Colon (tissue), 2 donors: ENCODE measurements around the gene LMLN.
"Not testable (repeated sequence)": the region's sequence is repeated elsewhere in the genome, so short reads cannot be mapped to it uniquely, and the experiment has no call there.

Source experiments
- FAIRE-seq: peaks from 2 replicates; lab custom pipeline; 2012; peaks lifted over from hg19 to GRCh38; lab: Jason Lieb, UNC
- donor health status: control.
- donor health status: control.

Gene LMLN

GRCh38 chr3:198079771-198080520 is 119.9 kb downstream of the LMLN start:
- no peak for FAIRE-seq

- FAIRE-seq = no peak
These were observed 120.7 kb downstream of the LMLN start for GRCh38 chr3:198080521-198081384.

- FAIRE-seq = no peak
These were observed 121.4 kb downstream of the LMLN start for GRCh38 chr3:198081421-198081844.

GRCh38 chr3:198082226-198082625 is 122.2 kb downstream of the LMLN start:
- FAIRE-seq = not testable (repeated sequence)

- no peak for FAIRE-seq
These were observed 128.5 kb downstream of the LMLN start for GRCh38 chr3:198088421-198088955.

- no peak for FAIRE-seq
These were observed 130.8 kb downstream of the LMLN start for GRCh38 chr3:198090795-198091332.

GRCh38 chr3:198092276-198092675 is 132.3 kb downstream of the LMLN start:
- FAIRE-seq = no peak

- FAIRE-seq = no peak
These were observed 133.2 kb downstream of the LMLN start for GRCh38 chr3:198093112-198093679.
